Panc1 (cell line): ENCODE data around the gene CAVIN2. TPM values are rescaled to one million over a fixed set of nuclear protein-coding genes. Genes with fewer than 3 reads are reported as not detected.

Source experiments
- ATAC-seq: fragments of 200-7000 bp; cut with Tn5 transposase; 2 replicates; pipeline ENCODE4 v1.9.1; 2020; ENCODE audit warnings: mild to moderate bottlenecking, moderate library complexity
- BruUV-seq: library from RNA; stranded (reverse); fragments of 400-500 nt; replicated peaks from 2 replicates; lab custom pipeline; 2021; lab: Mats Ljungman, UMichigan
- CTCF ChIA-PET: fragments of 300-600 bp; sonication (Branson Sonifier 250); formaldehyde crosslinking; loops from one replicate; lab custom pipeline; 2022; ENCODE audit warnings: antibody characterized with exemption; lab: Charles Lee
- POLR2A ChIA-PET: fragments of 300-600 bp; sonication (Branson Sonifier 250); formaldehyde crosslinking; loops from one replicate; lab custom pipeline; 2022; ENCODE audit warnings: antibody characterized with exemption; lab: Charles Lee
- DNase-seq: peaks from one replicate; pipeline ENCODE4 v3.0.0-alpha.2; 2010; ENCODE audit warnings: low read depth, low spot score
- H3K27ac ChIP-seq: 2 replicates; pipeline ENCODE4 v1.5.1; 2011; ENCODE audit warnings: mild to moderate bottlenecking, low read length, inconsistent platforms
- H3K27me3 ChIP-seq: fragments of 200-500 bp; sonication (Bioruptor generic); 2 replicates; pipeline ENCODE4 v1.6.0; 2014; ENCODE audit warnings: low read length, inconsistent platforms; ENCODE audit not compliant: control insufficient read depth, insufficient read depth
- H3K36me3 ChIP-seq: fragments of 200-500 bp; sonication (Bioruptor generic); 2 replicates; pipeline ENCODE4 v1.5.1; 2014; ENCODE audit warnings: inconsistent platforms, mild to moderate bottlenecking, low read length, moderate library complexity; ENCODE audit not compliant: control insufficient read depth, insufficient read depth
- H3K4me1 ChIP-seq: 2 replicates; pipeline ENCODE4 v1.5.1; 2011; ENCODE audit warnings: inconsistent platforms, mild to moderate bottlenecking, low read length, moderate library complexity; ENCODE audit not compliant: control insufficient read depth, insufficient read depth
- H3K4me3 ChIP-seq, 2 experiments: 2 replicates each; pipeline ENCODE4 v1.5.1; 2011 to 2012; ENCODE audit warnings: low read depth in 2 of 2, low read length in 2 of 2, mild to moderate bottlenecking in 2 of 2, inconsistent platforms in 1 of 2, moderate library complexity in 1 of 2
- H3K9me3 ChIP-seq: fragments of 200-500 bp; sonication (Bioruptor generic); 2 replicates; pipeline ENCODE4 v1.5.1; 2014; ENCODE audit warnings: low read depth, mild to moderate bottlenecking, inconsistent platforms, low read length, moderate library complexity; ENCODE audit not compliant: control insufficient read depth, insufficient read depth
- POLR2AphosphoS5 ChIP-seq: IDR thresholded peaks from 2 replicates; pipeline ENCODE4 v1.6.1; 2012; ENCODE audit warnings: mild to moderate bottlenecking, low read depth, low read length, moderate library complexity
- SIN3A ChIP-seq: IDR thresholded peaks from 2 replicates; pipeline ENCODE4 v1.6.1; 2012; ENCODE audit warnings: low read depth, mild to moderate bottlenecking, low read length, moderate library complexity, borderline replicate concordance; ENCODE audit not compliant: insufficient read depth
- TCF7L2 ChIP-seq: IDR thresholded peaks from 2 replicates; pipeline ENCODE4 v1.6.1; 2011; ENCODE audit warnings: mild to moderate bottlenecking, low read depth, low read length, inconsistent platforms
- in situ Hi-C: cut with HindIII; loops from 2 replicates; pipeline ENCODE4 v1.10.0; 2016; ENCODE audit warnings: low sequenced_read_pairs, low pct_unique_long_range_greater_than_20kb
- intact Hi-C: fragments of 100-400 bp; cut with micrococcal nuclease; formaldehyde crosslinking; loops from one replicate; pipeline ENCODE4 v1.10.0; 2022; ENCODE audit not compliant: unreplicated experiment
- total RNA-seq: library from RNA; stranded (reverse); gene quantifications from one replicate; pipeline ENCODE4 v1.2.1, GENCODE V29; 2021; ENCODE audit not compliant: unreplicated experiment
- TF ChIP-seq, protein P1 (sequence below): fragments of 450-650 bp; IDR thresholded peaks from 2 replicates; pipeline ENCODE4 v1.5.1; 2017; ENCODE audit warnings: mild to moderate bottlenecking
- TF ChIP-seq, protein P2 (sequence below), 2 experiments: IDR thresholded peaks; 2 replicates each; pipeline ENCODE4 v1.6.1; 2011 to 2012; ENCODE audit warnings: low read depth in 2 of 2, control low read depth in 1 of 2, low read length in 1 of 2, mild to moderate bottlenecking in 1 of 2, moderate library complexity in 1 of 2; ENCODE audit not compliant: insufficient read depth in 1 of 2

The CAVIN2 gene
- total RNA-seq, 1 experiment from 2014 or later: 0.95 TPM

GRCh38 chr2:191869178-191869577, 22.3 kb upstream of the CAVIN2 start:
- no peak overlapping the region for H3K27ac ChIP-seq
- POLR2A ChIA-PET: no interaction called here
- no peak for ATAC-seq

DNA sequence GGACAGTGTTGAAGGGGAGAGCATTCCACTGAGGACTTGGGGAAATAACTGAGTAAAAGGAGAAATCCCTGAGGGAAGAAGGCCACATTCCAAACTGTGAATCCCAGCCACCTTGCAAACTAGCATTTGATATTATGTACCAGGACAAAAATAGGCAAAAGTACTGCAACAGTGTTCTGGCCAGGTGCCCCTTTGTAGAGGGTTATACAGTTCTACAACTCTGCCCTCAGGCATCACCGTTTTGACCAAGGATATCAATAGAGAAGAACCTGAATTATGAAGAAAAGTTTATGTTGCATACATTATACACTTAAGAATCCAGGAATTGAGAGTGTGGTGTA, 20.6 kb upstream of the CAVIN2 start:
- no peaks in the 10 kb centered on the region for H3K27me3 ChIP-seq
- in situ Hi-C loops (no loop called here), intact Hi-C loops (loop anchor here (2.0 kb wide), 1 partner anchor 295 kb away; no protein-coding TSS in a partner anchor)
- H3K4me1 ChIP-seq: peaks cover 7% of the 10 kb centered on the region; the same call in 1 of the 2 replicates
- DNase-seq (no peak), ATAC-seq (peak; percentile 55)
- H3K36me3 ChIP-seq: no peaks in the 10 kb centered on the region
- peak overlapping the region; percentile 83 for H3K27ac ChIP-seq
- BruUV-seq: no TSS peak
- no peak overlapping the region for H3K4me3 ChIP-seq
- no peaks in the 10 kb centered on the region for H3K9me3 ChIP-seq
- CTCF ChIA-PET: no interaction called here
- POLR2A ChIA-PET: no interaction called here
- TF ChIP-seq, protein P1, sequence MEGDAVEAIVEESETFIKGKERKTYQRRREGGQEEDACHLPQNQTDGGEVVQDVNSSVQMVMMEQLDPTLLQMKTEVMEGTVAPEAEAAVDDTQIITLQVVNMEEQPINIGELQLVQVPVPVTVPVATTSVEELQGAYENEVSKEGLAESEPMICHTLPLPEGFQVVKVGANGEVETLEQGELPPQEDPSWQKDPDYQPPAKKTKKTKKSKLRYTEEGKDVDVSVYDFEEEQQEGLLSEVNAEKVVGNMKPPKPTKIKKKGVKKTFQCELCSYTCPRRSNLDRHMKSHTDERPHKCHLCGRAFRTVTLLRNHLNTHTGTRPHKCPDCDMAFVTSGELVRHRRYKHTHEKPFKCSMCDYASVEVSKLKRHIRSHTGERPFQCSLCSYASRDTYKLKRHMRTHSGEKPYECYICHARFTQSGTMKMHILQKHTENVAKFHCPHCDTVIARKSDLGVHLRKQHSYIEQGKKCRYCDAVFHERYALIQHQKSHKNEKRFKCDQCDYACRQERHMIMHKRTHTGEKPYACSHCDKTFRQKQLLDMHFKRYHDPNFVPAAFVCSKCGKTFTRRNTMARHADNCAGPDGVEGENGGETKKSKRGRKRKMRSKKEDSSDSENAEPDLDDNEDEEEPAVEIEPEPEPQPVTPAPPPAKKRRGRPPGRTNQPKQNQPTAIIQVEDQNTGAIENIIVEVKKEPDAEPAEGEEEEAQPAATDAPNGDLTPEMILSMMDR: no peak
- no peak for TF ChIP-seq SIN3A
- no peak for TF ChIP-seq TCF7L2
- TF ChIP-seq, protein P2, sequence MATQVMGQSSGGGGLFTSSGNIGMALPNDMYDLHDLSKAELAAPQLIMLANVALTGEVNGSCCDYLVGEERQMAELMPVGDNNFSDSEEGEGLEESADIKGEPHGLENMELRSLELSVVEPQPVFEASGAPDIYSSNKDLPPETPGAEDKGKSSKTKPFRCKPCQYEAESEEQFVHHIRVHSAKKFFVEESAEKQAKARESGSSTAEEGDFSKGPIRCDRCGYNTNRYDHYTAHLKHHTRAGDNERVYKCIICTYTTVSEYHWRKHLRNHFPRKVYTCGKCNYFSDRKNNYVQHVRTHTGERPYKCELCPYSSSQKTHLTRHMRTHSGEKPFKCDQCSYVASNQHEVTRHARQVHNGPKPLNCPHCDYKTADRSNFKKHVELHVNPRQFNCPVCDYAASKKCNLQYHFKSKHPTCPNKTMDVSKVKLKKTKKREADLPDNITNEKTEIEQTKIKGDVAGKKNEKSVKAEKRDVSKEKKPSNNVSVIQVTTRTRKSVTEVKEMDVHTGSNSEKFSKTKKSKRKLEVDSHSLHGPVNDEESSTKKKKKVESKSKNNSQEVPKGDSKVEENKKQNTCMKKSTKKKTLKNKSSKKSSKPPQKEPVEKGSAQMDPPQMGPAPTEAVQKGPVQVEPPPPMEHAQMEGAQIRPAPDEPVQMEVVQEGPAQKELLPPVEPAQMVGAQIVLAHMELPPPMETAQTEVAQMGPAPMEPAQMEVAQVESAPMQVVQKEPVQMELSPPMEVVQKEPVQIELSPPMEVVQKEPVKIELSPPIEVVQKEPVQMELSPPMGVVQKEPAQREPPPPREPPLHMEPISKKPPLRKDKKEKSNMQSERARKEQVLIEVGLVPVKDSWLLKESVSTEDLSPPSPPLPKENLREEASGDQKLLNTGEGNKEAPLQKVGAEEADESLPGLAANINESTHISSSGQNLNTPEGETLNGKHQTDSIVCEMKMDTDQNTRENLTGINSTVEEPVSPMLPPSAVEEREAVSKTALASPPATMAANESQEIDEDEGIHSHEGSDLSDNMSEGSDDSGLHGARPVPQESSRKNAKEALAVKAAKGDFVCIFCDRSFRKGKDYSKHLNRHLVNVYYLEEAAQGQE (IDR thresholded peaks at IDR 0.05; ENCODE audit: insufficient read depth in 1 of 2, low read depth in 2 of 2, low read length in 1 of 2): no peak
- no peak for TF ChIP-seq POLR2AphosphoS5

More at GRCh38 chr2:191869178-191869577, 22.3 kb upstream of the CAVIN2 start:
- no peak for DNase-seq
- Histone ChIP-seq H3K27me3 (no peaks in the 10 kb centered on the region), H3K36me3 (no peaks in the 10 kb centered on the region), H3K4me3 (no peak overlapping the region), H3K9me3 (no peaks in the 10 kb centered on the region), H3K4me1 (peaks cover 7% of the 10 kb centered on the region; the same call in 1 of the 2 replicates)
- intact Hi-C loops: no loop called here
- BruUV-seq: no TSS peak
- in situ Hi-C loops: no loop called here
- TF ChIP-seq, protein P1: peak; percentile 23
- TF ChIP-seq SIN3A: no peak
- CTCF ChIA-PET: interaction anchor here (0.6 kb wide), 2 partner anchors 576 to 1635 kb away, joined by 3 read pairs; no protein-coding TSS in a partner anchor
